Effector memory CD8-positive, alpha-beta T cell (primary cell): ENCODE measurements around the gene POLA2.
"Not testable (repeated sequence)": the region's sequence is repeated elsewhere in the genome, so short reads cannot be mapped to it uniquely, and the experiment has no call there.

Experiments used
- ATAC-seq: fragments of 150-1000 bp; cut with Tn5 transposase; replicated peaks from 2 replicates; pipeline ENCODE4 v1.10.0; 2021; ENCODE audit warnings: mild to moderate bottlenecking, moderate library complexity
- DNase-seq, 3 experiments: peaks; one replicate each; pipeline ENCODE4 v3.0.0; 2021
- H3K27ac Mint-ChIP-seq, 2 donors: one replicate each; pipeline ENCODE4 v1.8.0; 2022; ENCODE audit warnings: mild to moderate bottlenecking in 2 of 2, mixed read lengths in 2 of 2, moderate library complexity in 2 of 2
- H3K27me3 Mint-ChIP-seq, 2 donors: one replicate each; pipeline ENCODE4 v1.8.0; 2022; ENCODE audit warnings: mixed read lengths in 2 of 2
- H3K36me3 Mint-ChIP-seq: one replicate; pipeline ENCODE4 v1.8.0; 2022; ENCODE audit warnings: mild to moderate bottlenecking, moderate library complexity, mixed read lengths; ENCODE audit not compliant: insufficient read depth
- H3K4me1 Mint-ChIP-seq, 2 donors: one replicate each; pipeline ENCODE4 v1.8.0; 2022; ENCODE audit warnings: low read depth in 2 of 2, mixed read lengths in 2 of 2
- H3K4me3 Mint-ChIP-seq, 2 donors: one replicate each; pipeline ENCODE4 v1.8.0; 2022; ENCODE audit warnings: mild to moderate bottlenecking in 2 of 2, mixed read lengths in 2 of 2, moderate library complexity in 2 of 2
- H3K9me3 Mint-ChIP-seq, 2 donors: one replicate each; pipeline ENCODE4 v1.8.0; 2022; ENCODE audit warnings: mixed read lengths in 2 of 2

Gene POLA2

DNA sequence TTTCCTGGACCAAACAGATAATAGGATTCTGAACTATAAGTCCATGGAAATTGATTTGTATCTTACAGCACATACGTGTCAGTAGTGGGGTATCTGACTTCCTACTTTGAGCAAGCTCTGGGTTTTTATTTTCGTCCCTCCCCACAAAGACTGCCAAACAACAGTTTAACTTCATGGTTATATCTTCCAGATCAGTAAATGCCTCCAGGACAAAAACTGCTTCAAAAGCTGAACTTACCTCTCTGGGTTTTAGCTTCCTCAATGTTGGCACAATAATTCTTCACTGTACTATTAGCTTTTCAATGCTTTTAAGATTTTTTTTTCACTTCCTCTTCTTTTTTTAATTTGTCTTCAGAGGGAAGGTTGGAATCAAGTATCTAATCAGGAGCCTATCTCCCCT is 67.7 kb downstream of the POLA2 start:
- DNase-seq (no peak), ATAC-seq (no peak)
- no peak overlapping the region for H3K4me3 Mint-ChIP-seq
- H3K4me1 Mint-ChIP-seq = peaks cover 8 to 13% of the 10 kb centered on the region in 2 donors
- H3K36me3 Mint-ChIP-seq = peaks cover 5% of the 10 kb centered on the region
- peak overlapping the region in 1 of 2 donors; percentile 48 for H3K27ac Mint-ChIP-seq
- H3K27me3 Mint-ChIP-seq = peaks cover 6 to 7% of the 10 kb centered on the region in 2 donors
- no peaks in the 10 kb centered on the region for H3K9me3 Mint-ChIP-seq

- H3K36me3 Mint-ChIP-seq = peaks cover 6% of the 10 kb centered on the region
- peak; percentile 80 to 88 (median 82) for DNase-seq
- no peak overlapping the region for H3K4me3 Mint-ChIP-seq
- no peaks in the 10 kb centered on the region for H3K9me3 Mint-ChIP-seq
- peaks cover 13 to 18% of the 10 kb centered on the region in 2 donors for H3K4me1 Mint-ChIP-seq
- ATAC-seq = peak; percentile 30
- H3K27me3 Mint-ChIP-seq = peaks cover 6 to 7% of the 10 kb centered on the region in 2 donors
- peak overlapping the region in 1 of 2 donors; percentile 48 for H3K27ac Mint-ChIP-seq
Measured at GRCh38 chr11:65329944-65330403, 68.2 kb downstream of the POLA2 start.

DNA sequence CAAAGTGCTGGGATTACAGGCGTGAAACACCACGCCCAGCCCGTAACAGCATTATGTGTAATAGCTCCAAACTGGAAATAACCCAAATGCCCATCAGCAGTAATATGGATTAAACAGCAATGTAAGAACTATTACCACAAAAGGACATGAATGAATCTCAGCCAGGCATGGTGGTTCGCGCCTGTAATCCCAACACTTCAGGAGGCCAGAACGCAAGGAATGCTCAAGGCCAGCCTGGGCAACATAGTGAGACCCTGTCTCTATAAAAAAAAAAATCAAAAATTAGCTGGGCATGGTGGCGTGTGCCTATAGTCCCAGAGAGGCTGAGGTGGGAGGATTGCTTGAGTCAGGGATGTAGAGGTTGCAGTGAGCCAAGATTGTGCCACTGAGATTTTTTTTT is 68.8 kb downstream of the POLA2 start:
- Mint-ChIP-seq H3K36me3 (peaks cover 8% of the 10 kb centered on the region), H3K27ac (no peak overlapping the region), H3K9me3 (no peaks in the 10 kb centered on the region), H3K4me3 (no peak overlapping the region), H3K4me1 (peaks cover 18 to 24% of the 10 kb centered on the region in 2 donors), H3K27me3 (peaks cover 1 to 4% of the 10 kb centered on the region in 2 donors)
- ATAC-seq = no peak
- DNase-seq = no peak

DNA sequence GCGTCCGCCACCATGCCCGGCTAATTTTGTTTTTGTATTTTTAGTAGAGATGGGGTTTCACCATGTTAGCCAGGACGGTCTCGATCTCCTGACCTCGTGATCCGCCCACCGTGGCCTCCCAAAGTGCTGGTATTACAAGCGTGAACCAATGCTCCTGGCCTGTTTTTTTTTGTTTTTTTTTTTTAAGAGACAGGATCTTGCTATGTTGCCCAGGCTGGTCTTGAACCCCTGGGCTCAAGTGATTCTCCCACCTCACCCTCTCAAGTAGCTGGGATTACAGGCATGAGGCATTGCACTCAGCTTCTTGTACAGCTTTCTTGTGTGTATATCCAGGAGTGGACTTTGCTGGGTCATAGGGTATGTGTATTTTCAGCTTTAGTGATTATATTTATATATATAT is 70.8 kb downstream of the POLA2 start:
- not testable (repeated sequence) for DNase-seq, H3K27me3 Mint-ChIP-seq, H3K4me3 Mint-ChIP-seq, H3K9me3 Mint-ChIP-seq, ATAC-seq, H3K27ac Mint-ChIP-seq
- Mint-ChIP-seq H3K36me3 (peaks cover 15% of the 10 kb centered on the region), H3K4me1 (peaks cover 20 to 27% of the 10 kb centered on the region in 2 donors)

DNA sequence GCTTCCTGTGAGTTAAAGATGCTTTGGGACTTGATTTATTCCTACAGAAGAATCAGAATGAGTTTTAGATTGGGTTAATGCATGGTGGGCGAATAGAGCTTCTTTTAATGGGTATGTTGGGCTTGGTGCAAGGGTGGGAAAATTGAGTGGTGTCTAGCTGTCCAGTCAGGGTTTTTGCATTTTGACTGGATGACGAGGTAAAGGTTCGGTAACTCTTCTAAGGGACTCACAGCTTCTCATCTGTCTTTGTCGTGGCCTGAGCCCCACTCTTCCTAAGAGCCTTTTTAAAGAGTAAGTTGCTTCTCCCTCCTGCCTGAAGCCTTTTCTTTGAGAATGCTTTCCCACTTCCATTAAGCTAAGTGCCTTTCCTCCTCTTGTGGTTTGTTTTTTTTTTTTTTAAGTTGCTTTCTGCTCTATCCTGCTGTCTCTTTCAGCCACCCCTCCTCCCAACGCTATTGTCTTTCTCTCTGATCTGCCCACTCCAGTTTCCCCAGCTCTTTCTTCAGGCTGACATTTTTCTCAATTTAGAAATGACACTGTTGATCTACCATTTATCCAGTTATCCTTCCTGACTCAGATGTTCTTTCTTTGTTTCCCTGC is 73.0 kb downstream of the POLA2 start:
- Mint-ChIP-seq H3K4me1 (peaks cover 30 to 40% of the 10 kb centered on the region in 2 donors), H3K27me3 (no peaks in the 10 kb centered on the region), H3K27ac (peak overlapping the region; percentile 59 to 99), H3K36me3 (peaks cover 22% of the 10 kb centered on the region), H3K4me3 (peak overlapping the region; percentile 100), H3K9me3 (no peaks in the 10 kb centered on the region)
- no peak for ATAC-seq
- no peak for DNase-seq

GRCh38 chr11:65338676-65339075 is 76.9 kb downstream of the POLA2 start:
- H3K4me1 Mint-ChIP-seq = peaks cover 27 to 36% of the 10 kb centered on the region in 2 donors
- H3K4me3 Mint-ChIP-seq = no peak overlapping the region
- peaks cover 52% of the 10 kb centered on the region for H3K36me3 Mint-ChIP-seq
- no peak for DNase-seq
- H3K27me3 Mint-ChIP-seq = no peaks in the 10 kb centered on the region
- H3K9me3 Mint-ChIP-seq = no peaks in the 10 kb centered on the region
- no peak for ATAC-seq
- H3K27ac Mint-ChIP-seq = peak overlapping the region in 1 of 2 donors; percentile 20

DNA sequence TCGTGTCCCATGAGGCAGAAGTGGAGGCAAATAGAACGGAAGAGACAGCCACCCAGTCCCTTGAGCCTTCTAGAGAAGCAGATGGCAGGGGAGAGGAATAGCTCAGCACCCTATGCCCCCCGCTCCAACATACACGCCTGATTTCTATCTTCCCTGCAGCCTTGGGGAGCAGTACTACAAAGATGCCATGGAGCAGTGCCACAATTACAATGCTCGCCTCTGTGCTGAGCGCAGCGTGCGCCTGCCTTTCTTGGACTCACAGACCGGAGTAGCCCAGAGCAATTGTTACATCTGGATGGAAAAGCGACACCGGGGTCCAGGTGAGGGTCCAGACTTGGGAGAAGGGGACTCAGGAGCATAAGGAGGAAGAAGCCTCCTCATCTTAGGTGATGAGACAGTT is 78.5 kb downstream of the POLA2 start:
- H3K9me3 Mint-ChIP-seq = no peaks in the 10 kb centered on the region
- no peak overlapping the region for H3K4me3 Mint-ChIP-seq
- H3K27me3 Mint-ChIP-seq = no peaks in the 10 kb centered on the region
- H3K4me1 Mint-ChIP-seq = peaks cover 17 to 25% of the 10 kb centered on the region in 2 donors
- DNase-seq (no peak), ATAC-seq (no peak)
- H3K27ac Mint-ChIP-seq = peak overlapping the region in 1 of 2 donors; percentile 20
- H3K36me3 Mint-ChIP-seq = peaks cover 62% of the 10 kb centered on the region

- H3K27me3 Mint-ChIP-seq = no peaks in the 10 kb centered on the region
Measured at GRCh38 chr11:65341856-65342255, 80.1 kb downstream of the POLA2 start.

More at GRCh38 chr11:65341856-65342255, 80.1 kb downstream of the POLA2 start:
- H3K4me1 Mint-ChIP-seq = peaks cover 12 to 18% of the 10 kb centered on the region in 2 donors
- H3K9me3 Mint-ChIP-seq = no peaks in the 10 kb centered on the region
- H3K4me3 Mint-ChIP-seq = no peak overlapping the region
- no peak for DNase-seq
- no peak for ATAC-seq
- H3K36me3 Mint-ChIP-seq = peaks cover 72% of the 10 kb centered on the region
- H3K27ac Mint-ChIP-seq = no peak overlapping the region
